IMR-90 (cell line): ENCODE measurements around the gene ACADSB. TPM values are rescaled to one million over a fixed set of nuclear protein-coding genes. Genes with fewer than 3 reads are reported as not detected.

Experiments used
- ATAC-seq: fragments of 200-7000 bp; cut with Tn5 transposase; 2 replicates; pipeline ENCODE4 v1.9.1; 2020; ENCODE audit warnings: low read depth, mild to moderate bottlenecking, moderate library complexity
- BruUV-seq: library from RNA; stranded (reverse); fragments of 400-500 nt; replicated peaks from 2 replicates; lab custom pipeline; 2021; lab: Mats Ljungman, UMichigan
- CTCF ChIA-PET: fragments of 300-600 bp; formaldehyde crosslinking; extraction: SDS; loops from one replicate; lab custom pipeline; 2021; ENCODE audit warnings: antibody characterized with exemption; lab: Yijun Ruan, JAX
- POLR2A ChIA-PET: fragments of 300-600 bp; sonication (Branson Sonifier 250); formaldehyde crosslinking; loops from one replicate; lab custom pipeline; 2022; ENCODE audit warnings: antibody characterized with exemption; ENCODE audit not compliant: unreplicated experiment; lab: Charles Lee
- DNase-seq: peaks from one replicate; pipeline ENCODE4 v3.0.0; 2013
- H2AFZ ChIP-seq: replicated peaks from 2 replicates; pipeline ENCODE3; 2013; ENCODE audit warnings: low read length, mild to moderate bottlenecking; ENCODE audit not compliant: poor library complexity
- H2AK5ac ChIP-seq: 2 replicates; pipeline ENCODE4 v1.6.1; 2013; ENCODE audit warnings: low read depth, low read length, inconsistent platforms
- H2AK9ac ChIP-seq: replicated peaks from 2 replicates; pipeline ENCODE3; 2013; ENCODE audit warnings: mild to moderate bottlenecking, low read depth, low read length, moderate library complexity; ENCODE audit not compliant: poor library complexity
- H2BK120ac ChIP-seq: 2 replicates; pipeline ENCODE4 v1.6.1; 2013; ENCODE audit warnings: low read depth, low read length, inconsistent platforms
- H2BK15ac ChIP-seq: 3 replicates; pipeline ENCODE4 v1.6.1; 2013; ENCODE audit warnings: low read depth, low read length, inconsistent platforms
- H2BK20ac ChIP-seq: 2 replicates; pipeline ENCODE4 v1.6.1; 2013; ENCODE audit warnings: low read depth, mild to moderate bottlenecking, inconsistent platforms, low read length, moderate library complexity
- H2BK5ac ChIP-seq: 2 replicates; pipeline ENCODE4 v1.6.1; 2013; ENCODE audit warnings: mild to moderate bottlenecking, low read depth, low read length, inconsistent platforms; ENCODE audit not compliant: poor library complexity, severe bottlenecking
- H3K14ac ChIP-seq: replicated peaks from 2 replicates; pipeline ENCODE4 v1.6.1; 2013; ENCODE audit warnings: low read depth, low read length, inconsistent platforms
- H3K18ac ChIP-seq: 2 replicates; pipeline ENCODE4 v1.6.1; 2013; ENCODE audit warnings: low read depth, low read length, control low read depth
- H3K23ac ChIP-seq: 2 replicates; pipeline ENCODE4 v1.6.1; 2013; ENCODE audit warnings: low read depth, low read length, inconsistent platforms
- H3K27ac ChIP-seq: 2 replicates; pipeline ENCODE4 v1.5.1; 2013; ENCODE audit warnings: mild to moderate bottlenecking, control low read depth, low read length; ENCODE audit not compliant: insufficient read depth
- H3K27me3 ChIP-seq: 2 replicates; pipeline ENCODE4 v1.6.1; 2013; ENCODE audit warnings: low read length; ENCODE audit not compliant: control insufficient read depth, insufficient read depth
- H3K36me3 ChIP-seq: 2 replicates; pipeline ENCODE4 v1.6.1; 2013; ENCODE audit warnings: low read length, mixed read lengths; ENCODE audit not compliant: control insufficient read depth, insufficient read depth
- H3K4ac ChIP-seq: 2 replicates; pipeline ENCODE4 v1.6.1; 2013; ENCODE audit warnings: low read depth, low read length, inconsistent platforms
- H3K4me1 ChIP-seq: 2 replicates; pipeline ENCODE4 v1.6.1; 2013; ENCODE audit warnings: low read length, mixed read lengths; ENCODE audit not compliant: control insufficient read depth, insufficient read depth
- H3K4me2 ChIP-seq: 2 replicates; pipeline ENCODE4 v1.6.1; 2013; ENCODE audit warnings: low read depth, mild to moderate bottlenecking, control low read depth, low read length, moderate library complexity
- H3K4me3 ChIP-seq: 2 replicates; pipeline ENCODE4 v1.5.1; 2013; ENCODE audit warnings: low read depth, mild to moderate bottlenecking, control low read depth, low read length, moderate library complexity; ENCODE audit not compliant: insufficient read depth
- H3K56ac ChIP-seq: 2 replicates; pipeline ENCODE4 v1.6.1; 2013; ENCODE audit warnings: low read length, inconsistent platforms; ENCODE audit not compliant: insufficient read depth; ENCODE audit errors: extremely low read depth
- H3K79me1 ChIP-seq, 2 experiments: 2 replicates each; pipeline ENCODE4 v1.6.1; 2013; ENCODE audit warnings: low read length in 2 of 2, inconsistent platforms in 1 of 2, low read depth in 1 of 2
- H3K9ac ChIP-seq: 2 replicates; pipeline ENCODE4 v1.6.1; 2013; ENCODE audit warnings: low read depth, low read length, control low read depth
- H3K9me1 ChIP-seq: 2 replicates; pipeline ENCODE4 v1.6.1; 2013; ENCODE audit warnings: low read length, inconsistent platforms; ENCODE audit not compliant: insufficient read depth
- H3K9me3 ChIP-seq: 2 replicates; pipeline ENCODE4 v1.6.1; 2013; ENCODE audit warnings: low read length; ENCODE audit not compliant: control insufficient read depth, insufficient read depth
- H4K20me1 ChIP-seq: 2 replicates; pipeline ENCODE4 v1.6.1; 2013; ENCODE audit warnings: low read length, inconsistent platforms; ENCODE audit not compliant: insufficient read depth
- H4K5ac ChIP-seq: 2 replicates; pipeline ENCODE4 v1.6.1; 2013; ENCODE audit warnings: mild to moderate bottlenecking, low read depth, low read length, control low read depth
- H4K8ac ChIP-seq, 2 experiments: 2 replicates each; pipeline ENCODE4 v1.6.1; 2013; ENCODE audit warnings: low read depth in 2 of 2, low read length in 2 of 2, control low read depth in 1 of 2, inconsistent platforms in 1 of 2
- H4K91ac ChIP-seq: 2 replicates; pipeline ENCODE4 v1.6.1; 2013; ENCODE audit warnings: low read depth, low read length, inconsistent platforms; ENCODE audit not compliant: insufficient read depth
- BHLHE40 ChIP-seq: fragments of 150-350 bp; IDR thresholded peaks from 2 replicates; pipeline ENCODE4 v1.6.1; 2016; ENCODE audit warnings: mild to moderate bottlenecking, low read depth, low read length
- CEBPB ChIP-seq: IDR thresholded peaks from 2 replicates; pipeline ENCODE4 v1.6.1; 2012; ENCODE audit warnings: low read depth, low read length, improper control_type of control experiment
- CHD1 ChIP-seq: IDR thresholded peaks from 2 replicates; pipeline ENCODE4 v1.6.1; 2012; ENCODE audit warnings: low read depth, low read length, improper control_type of control experiment
- MAFK ChIP-seq: IDR thresholded peaks from 2 replicates; pipeline ENCODE4 v1.6.1; 2012; ENCODE audit warnings: low read depth, low read length, improper control_type of control experiment
- MAZ ChIP-seq: IDR thresholded peaks from 2 replicates; pipeline ENCODE4 v1.6.1; 2012; ENCODE audit warnings: low read depth, mild to moderate bottlenecking, low read length, improper control_type of control experiment, moderate library complexity, borderline replicate concordance
- MXI1 ChIP-seq: IDR thresholded peaks from 2 replicates; pipeline ENCODE4 v1.6.1; 2012; ENCODE audit warnings: low read depth, mild to moderate bottlenecking, low read length, moderate library complexity, borderline replicate concordance
- NFE2L2 ChIP-seq: fragments of 150-350 bp; IDR thresholded peaks from 2 replicates; pipeline ENCODE4 v1.6.1; 2016; ENCODE audit warnings: low read depth, mild to moderate bottlenecking, low read length
- POLR2A ChIP-seq: IDR thresholded peaks from 2 replicates; pipeline ENCODE4 v1.6.1; 2012; ENCODE audit warnings: mild to moderate bottlenecking, low read depth, low read length
- RAD21 ChIP-seq: IDR thresholded peaks from 2 replicates; pipeline ENCODE4 v1.6.1; 2012; ENCODE audit warnings: low read length, improper control_type of control experiment
- RFX5 ChIP-seq: IDR thresholded peaks from 2 replicates; pipeline ENCODE4 v1.8.0; 2012; ENCODE audit warnings: low read depth, mild to moderate bottlenecking, low read length, moderate library complexity
- SMC3 ChIP-seq: fragments of 150-350 bp; IDR thresholded peaks from 2 replicates; pipeline ENCODE4 v1.6.1; 2016; ENCODE audit warnings: low read depth, mild to moderate bottlenecking, antibody characterized with exemption, low read length, moderate library complexity
- WGBS, 2 experiments: methylation state at CpG; one replicate each; pipeline versions ENCODE4 v1.1.5 to v1.1.7; 2013; ENCODE audit warnings: missing lambda C conversion rate in 2 of 2; ENCODE audit not compliant: insufficient read length in 1 of 2; ENCODE audit errors: extremely low coverage in 2 of 2; 5-methylcytosine and 5-hydroxymethylcytosine counted together
- dilution Hi-C: fragments of 300-500 bp; cut with HindIII; formaldehyde crosslinking; loops from one replicate; pipeline ENCODE4 v1.14.3; 2018; ENCODE audit warnings: low sequenced_read_pairs; ENCODE audit not compliant: unreplicated experiment
- in situ Hi-C: fragments of 300-500 bp; cut with MboI; formaldehyde crosslinking; loops from 3 replicates; pipeline ENCODE4 v1.14.3; 2019; ENCODE audit warnings: low sequenced_read_pairs, inconsistent platforms, mixed read lengths
- intact Hi-C: fragments of 100-400 bp; cut with micrococcal nuclease; formaldehyde crosslinking; loops from 2 replicates; pipeline ENCODE4 v1.10.0; 2022
- polyA plus RNA-seq, 3 experiments: library from polyadenylated mRNA; depleted of rRNA; stranded (reverse); fragments of >200 nt; gene quantifications; 2 replicates each; pipeline ENCODE4 v1.2.3, GENCODE V29; 2012; ENCODE audit warnings: low replicate concordance in 1 of 3
- total RNA-seq: library from RNA; depleted of rRNA; stranded (reverse); fragments of >200 nt; gene quantifications from 2 replicates; pipeline ENCODE4 v1.2.3, GENCODE V29; 2012
- TF ChIP-seq, protein P1 (sequence below): fragments of 150-350 bp; IDR thresholded peaks from 2 replicates; pipeline ENCODE4 v1.6.1; 2016; ENCODE audit warnings: low read depth, mild to moderate bottlenecking, low read length, moderate library complexity, borderline replicate concordance
- TF ChIP-seq, protein P2 (sequence below): fragments of 150-350 bp; IDR thresholded peaks from 2 replicates; pipeline ENCODE4 v1.6.1; 2017; ENCODE audit warnings: mild to moderate bottlenecking, antibody characterized with exemption, low read length, low read depth

ACADSB gene
- total and polyA plus RNA-seq, 2 of the 4 experiments (the other 2 are of a cell fraction), result 6.2 to 10.6 TPM

DNA sequence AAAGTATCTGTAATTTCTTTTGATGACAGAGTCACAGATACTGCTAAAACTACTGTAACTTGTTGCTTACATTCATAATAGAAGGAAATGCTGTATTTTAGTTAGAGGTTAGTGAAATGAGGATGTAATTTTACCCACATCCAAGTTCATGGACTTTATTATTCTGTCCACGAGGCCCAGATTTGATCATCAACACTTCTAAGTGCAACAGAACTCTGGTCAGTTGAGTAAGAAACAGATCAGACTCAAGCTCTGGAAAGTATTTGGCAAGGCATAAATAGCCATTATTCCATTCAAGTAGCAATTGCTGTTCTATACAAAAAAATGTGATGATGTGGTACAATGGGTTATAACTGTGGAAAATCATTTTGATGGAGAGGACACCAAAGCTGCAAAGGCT is 22.3 kb downstream of the ACADSB start:
- Histone ChIP-seq H3K27me3 (no peaks in the 10 kb centered on the region), H4K91ac (no peak overlapping the region), H3K4me1 (no peaks in the 10 kb centered on the region), H4K20me1 (no peaks in the 10 kb centered on the region), H2BK20ac (no peak overlapping the region), H3K56ac (no peak overlapping the region), H4K5ac (no peak overlapping the region), H4K8ac (no peak overlapping the region), H3K4ac (no peak overlapping the region), H3K79me1 (no peaks in the 10 kb centered on the region), H3K4me2 (no peak overlapping the region), H3K23ac (no peak overlapping the region), H3K27ac (no peak overlapping the region), H2AFZ (no peak overlapping the region), H2BK15ac (no peak overlapping the region), H2AK5ac (no peak overlapping the region), H3K18ac (no peak overlapping the region), H3K9ac (no peak overlapping the region), H3K9me1 (no peaks in the 10 kb centered on the region), H3K9me3 (no peaks in the 10 kb centered on the region), H3K36me3 (no peaks in the 10 kb centered on the region), H2BK120ac (no peak overlapping the region), H3K14ac (no peak overlapping the region), H3K4me3 (no peak overlapping the region), H2AK9ac (no peak overlapping the region), H2BK5ac (no peak overlapping the region)
- in situ Hi-C loops, result loop anchor here (25.0 kb wide), 1 partner anchor 931 kb away; no protein-coding TSS in a partner anchor
- ATAC-seq (no peak), DNase-seq (no peak)
- no CpG with 5 or more reads among the region's 1 CpG for WGBS, 2 experiments
- no TSS peak for BruUV-seq
- ChIA-PET POLR2A (no interaction called here), CTCF (interaction anchor here (1.2 kb wide), 1 partner anchor 12 kb away, joined by 8 read pairs; no protein-coding TSS in a partner anchor)
- dilution Hi-C loops, result no loop called here
- TF ChIP-seq CEBPB (no peak), RFX5 (no peak), MAZ (no peak), MXI1 (no peak), SMC3 (no peak), MAFK (no peak), CHD1 (no peak), NFE2L2 (no peak), BHLHE40 (no peak), RAD21 (no peak), POLR2A (no peak)
- TF ChIP-seq, protein P1, sequence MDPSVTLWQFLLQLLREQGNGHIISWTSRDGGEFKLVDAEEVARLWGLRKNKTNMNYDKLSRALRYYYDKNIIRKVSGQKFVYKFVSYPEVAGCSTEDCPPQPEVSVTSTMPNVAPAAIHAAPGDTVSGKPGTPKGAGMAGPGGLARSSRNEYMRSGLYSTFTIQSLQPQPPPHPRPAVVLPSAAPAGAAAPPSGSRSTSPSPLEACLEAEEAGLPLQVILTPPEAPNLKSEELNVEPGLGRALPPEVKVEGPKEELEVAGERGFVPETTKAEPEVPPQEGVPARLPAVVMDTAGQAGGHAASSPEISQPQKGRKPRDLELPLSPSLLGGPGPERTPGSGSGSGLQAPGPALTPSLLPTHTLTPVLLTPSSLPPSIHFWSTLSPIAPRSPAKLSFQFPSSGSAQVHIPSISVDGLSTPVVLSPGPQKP, result no peak
- TF ChIP-seq, protein P2, sequence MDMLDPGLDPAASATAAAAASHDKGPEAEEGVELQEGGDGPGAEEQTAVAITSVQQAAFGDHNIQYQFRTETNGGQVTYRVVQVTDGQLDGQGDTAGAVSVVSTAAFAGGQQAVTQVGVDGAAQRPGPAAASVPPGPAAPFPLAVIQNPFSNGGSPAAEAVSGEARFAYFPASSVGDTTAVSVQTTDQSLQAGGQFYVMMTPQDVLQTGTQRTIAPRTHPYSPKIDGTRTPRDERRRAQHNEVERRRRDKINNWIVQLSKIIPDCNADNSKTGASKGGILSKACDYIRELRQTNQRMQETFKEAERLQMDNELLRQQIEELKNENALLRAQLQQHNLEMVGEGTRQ, result no peak
- intact Hi-C loops, result no loop called here
